Cardiac fibroblast (primary cell): ENCODE measurements around the gene EPHA2.

Experiments
- DNase-seq, 2 donors: peaks; one replicate each; pipeline versions ENCODE4 v3.0.0 to v3.0.0-alpha.2; 2010; ENCODE audit warnings: low read depth in 2 of 2
- H3K4me3 ChIP-seq, 2 donors: replicated peaks in 1 of 2; 1 replicate in 1 of 2; 2 replicates in 1 of 2; pipeline ENCODE4 v1.5.1; 2011; ENCODE audit warnings: low read depth in 2 of 2, low read length in 2 of 2, mild to moderate bottlenecking in 2 of 2, moderate library complexity in 1 of 2
- TF ChIP-seq, protein P1 (sequence below): IDR thresholded peaks from one replicate; pipeline ENCODE4 v1.5.1; 2011; ENCODE audit warnings: low read depth, mild to moderate bottlenecking, low read length, inconsistent platforms

Gene EPHA2

DNA sequence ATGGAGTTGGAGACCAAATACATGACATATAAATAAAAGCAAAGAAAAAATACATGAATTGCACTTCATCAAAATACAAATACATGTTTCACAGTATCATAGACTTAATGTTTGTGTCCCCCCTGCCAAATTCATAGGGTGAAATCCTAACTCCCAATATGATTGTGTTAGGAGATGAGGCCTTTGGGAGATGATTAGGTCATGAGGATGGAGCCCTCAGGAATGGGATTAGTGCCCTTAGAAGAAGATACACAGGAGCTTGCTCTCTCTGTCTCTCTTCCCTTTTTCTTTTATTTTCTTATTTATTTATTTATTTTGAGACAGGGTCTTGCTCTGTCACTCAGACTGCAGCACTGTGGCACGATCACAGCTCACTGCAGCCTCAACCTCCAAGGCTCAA is 56.5 kb downstream of the EPHA2 start:
- H3K4me3 ChIP-seq = no peak overlapping the region
- TF ChIP-seq, protein P1, sequence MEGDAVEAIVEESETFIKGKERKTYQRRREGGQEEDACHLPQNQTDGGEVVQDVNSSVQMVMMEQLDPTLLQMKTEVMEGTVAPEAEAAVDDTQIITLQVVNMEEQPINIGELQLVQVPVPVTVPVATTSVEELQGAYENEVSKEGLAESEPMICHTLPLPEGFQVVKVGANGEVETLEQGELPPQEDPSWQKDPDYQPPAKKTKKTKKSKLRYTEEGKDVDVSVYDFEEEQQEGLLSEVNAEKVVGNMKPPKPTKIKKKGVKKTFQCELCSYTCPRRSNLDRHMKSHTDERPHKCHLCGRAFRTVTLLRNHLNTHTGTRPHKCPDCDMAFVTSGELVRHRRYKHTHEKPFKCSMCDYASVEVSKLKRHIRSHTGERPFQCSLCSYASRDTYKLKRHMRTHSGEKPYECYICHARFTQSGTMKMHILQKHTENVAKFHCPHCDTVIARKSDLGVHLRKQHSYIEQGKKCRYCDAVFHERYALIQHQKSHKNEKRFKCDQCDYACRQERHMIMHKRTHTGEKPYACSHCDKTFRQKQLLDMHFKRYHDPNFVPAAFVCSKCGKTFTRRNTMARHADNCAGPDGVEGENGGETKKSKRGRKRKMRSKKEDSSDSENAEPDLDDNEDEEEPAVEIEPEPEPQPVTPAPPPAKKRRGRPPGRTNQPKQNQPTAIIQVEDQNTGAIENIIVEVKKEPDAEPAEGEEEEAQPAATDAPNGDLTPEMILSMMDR = no peak
- no peak for DNase-seq

DNA sequence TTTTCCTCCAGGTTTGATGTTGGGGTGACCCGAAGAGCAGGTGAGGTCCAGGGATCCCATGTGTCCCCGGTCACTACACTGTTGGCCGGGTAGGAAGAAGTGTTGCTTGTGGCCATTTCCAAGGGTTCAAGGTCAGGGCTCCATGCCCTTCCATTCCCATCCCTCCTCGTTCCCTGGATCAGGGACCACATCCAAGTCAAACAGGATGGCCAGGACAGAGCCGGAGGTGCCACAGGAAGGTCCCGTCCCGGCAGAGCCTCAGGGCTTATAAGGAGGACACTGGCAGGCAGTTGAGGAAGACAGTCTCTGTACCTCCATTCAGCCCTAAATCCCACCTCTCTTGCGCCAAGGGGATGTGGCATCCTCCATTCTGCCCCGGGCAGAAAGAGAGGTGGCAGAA is 60.4 kb downstream of the EPHA2 start:
- DNase-seq = no peak
- H3K4me3 ChIP-seq = no peak overlapping the region
- TF ChIP-seq, protein P1 = no peak

DNA sequence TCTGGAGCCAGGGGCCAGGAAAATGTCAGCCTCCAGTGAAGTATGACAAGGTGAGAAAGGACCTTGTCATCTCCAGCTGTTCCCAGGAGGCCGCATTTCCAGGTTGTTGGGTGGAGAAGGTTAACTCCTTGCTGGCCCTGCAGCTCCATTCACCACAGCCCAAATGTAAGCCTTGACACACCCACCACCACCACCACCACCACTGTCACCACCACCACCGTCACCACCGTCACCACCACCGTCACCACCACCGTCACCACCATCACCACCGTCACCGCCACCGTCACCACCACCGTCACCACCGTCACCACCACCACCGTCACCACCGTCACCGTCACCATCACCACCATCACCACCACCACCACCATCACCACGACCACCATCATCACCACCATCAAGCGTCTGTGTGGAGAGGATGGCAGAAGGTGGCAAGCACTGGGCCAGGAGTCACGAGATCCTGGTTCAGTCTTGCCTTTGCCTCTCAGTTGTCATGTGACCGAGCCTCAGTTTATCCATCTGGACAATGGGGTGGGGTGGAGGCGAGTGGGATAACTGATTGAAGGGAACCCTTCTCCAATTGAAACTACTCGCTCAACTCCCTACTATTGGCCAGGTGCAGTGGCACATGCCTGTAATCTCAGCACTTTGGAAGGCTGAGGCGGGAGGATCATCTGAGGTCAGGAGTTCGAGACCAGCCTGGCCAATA is 61.3 kb downstream of the EPHA2 start:
- no peak for DNase-seq
- TF ChIP-seq, protein P1 = no peak

DNA sequence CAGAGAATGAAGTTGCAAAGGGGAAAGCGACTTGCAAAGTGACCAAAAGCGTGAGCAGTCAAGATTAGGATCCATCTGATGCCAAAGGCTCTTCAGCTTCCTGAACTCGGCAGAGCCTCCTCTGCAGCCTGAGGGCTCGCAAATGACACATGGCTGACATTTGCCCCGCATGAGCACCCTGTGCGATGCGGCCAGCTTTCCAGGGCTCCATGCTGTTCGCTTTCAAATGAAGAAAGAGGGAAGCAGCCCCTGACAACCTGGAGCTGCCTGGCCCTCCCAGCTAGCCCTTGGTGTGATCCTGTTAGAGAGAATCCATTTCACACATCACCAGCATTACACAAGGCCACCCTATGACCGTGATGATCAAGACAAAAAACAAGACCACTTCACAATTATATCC is 62.3 kb downstream of the EPHA2 start:
- H3K4me3 ChIP-seq = no peak overlapping the region
- TF ChIP-seq, protein P1 = no peak
- no peak for DNase-seq

More for the DNA sequence above, 61.3 kb downstream of the EPHA2 start:
- no peak overlapping the region for H3K4me3 ChIP-seq

DNA sequence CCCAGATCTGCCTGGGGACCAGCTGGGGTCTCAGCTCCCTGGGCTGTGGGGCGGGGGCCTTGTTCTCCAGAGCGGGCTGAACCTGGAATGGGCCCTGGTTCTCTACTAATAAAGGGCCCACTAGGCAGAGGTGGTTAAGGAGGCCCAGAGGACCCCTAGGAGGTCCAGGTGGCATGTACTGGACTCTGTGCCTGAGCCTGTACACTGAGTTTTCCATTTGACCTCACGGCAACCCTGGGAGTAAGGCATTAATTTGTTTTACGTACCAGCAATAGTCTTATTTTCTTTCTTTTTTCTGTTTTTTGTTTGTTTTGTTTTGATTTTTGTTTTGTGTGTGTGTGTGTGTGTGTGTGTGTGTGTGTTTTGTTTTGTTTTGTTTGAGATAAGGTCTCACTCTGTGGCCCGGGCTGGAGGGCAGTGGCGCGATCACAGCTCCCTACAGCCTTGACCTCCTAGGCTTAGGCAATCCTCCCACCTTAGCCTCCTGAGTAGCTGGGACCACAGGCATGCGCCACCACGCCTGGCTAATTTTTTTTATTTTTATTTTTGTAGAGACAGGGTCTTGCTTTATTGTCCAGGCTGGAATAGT is 62.9 kb downstream of the EPHA2 start:
- no peak for DNase-seq
- no peak overlapping the region for H3K4me3 ChIP-seq
- TF ChIP-seq, protein P1 = no peak

DNA sequence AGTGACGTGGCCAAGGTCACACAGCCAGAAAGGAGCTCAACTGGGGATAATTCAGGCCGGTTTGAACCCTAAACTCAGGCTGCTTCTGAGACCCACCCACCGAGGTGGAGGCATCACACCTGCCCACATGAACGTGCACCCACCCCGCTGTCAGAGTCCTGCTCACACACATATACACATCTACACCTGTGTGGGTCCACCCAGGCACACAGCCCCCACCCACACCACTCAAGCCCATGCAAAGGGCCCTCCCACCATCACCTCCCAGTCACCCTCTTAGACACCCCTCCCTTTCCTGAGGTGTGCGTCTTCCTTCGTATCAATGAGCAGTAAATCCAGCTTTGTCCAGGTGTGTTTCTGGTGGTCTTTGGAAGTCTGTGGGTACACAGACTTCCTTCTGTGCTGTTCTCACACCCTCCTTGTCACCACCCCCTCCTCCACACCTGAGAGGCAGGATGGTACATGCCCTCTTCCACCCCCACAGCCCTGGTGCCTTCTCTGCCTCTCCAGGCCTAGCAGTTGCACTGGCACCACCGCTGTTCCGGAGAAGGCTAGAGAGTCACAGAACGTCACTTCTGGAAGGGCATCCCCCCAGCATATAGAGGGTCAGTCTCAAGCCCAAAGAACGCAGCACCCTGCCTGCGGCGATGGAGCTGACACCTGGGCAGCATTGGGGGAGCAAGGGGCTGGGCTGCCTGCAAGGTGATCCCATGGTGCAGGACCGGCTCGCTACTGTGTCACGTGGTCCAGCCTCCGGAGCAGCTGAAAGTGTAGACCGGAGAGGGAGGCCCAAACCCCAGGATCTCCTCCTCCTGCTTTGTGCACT is 63.6 kb downstream of the EPHA2 start:
- TF ChIP-seq, protein P1 = no peak
- DNase-seq = no peak

More for the DNA sequence above, 63.6 kb downstream of the EPHA2 start:
- no peak overlapping the region for H3K4me3 ChIP-seq
